Vagina (tissue), 2 donors: ENCODE measurements around the gene CDKN1A. TPM values are rescaled to one million over a fixed set of nuclear protein-coding genes. Genes with fewer than 3 reads are reported as not detected.
"Not testable (repeated sequence)": the region's sequence is repeated elsewhere in the genome, so short reads cannot be mapped to it uniquely, and the experiment has no call there.

Source experiments
- DNase-seq, 2 donors: peaks; one replicate each; pipeline ENCODE4 v3.0.0-alpha.2; 2017; ENCODE audit errors: extremely low spot score in 2 of 2
- H3K27ac ChIP-seq: fragments of 200-600 bp; sonication (generic); one replicate; pipeline ENCODE4 v1.5.1; 2019
- H3K27me3 ChIP-seq: fragments of 200-600 bp; sonication (generic); one replicate; pipeline ENCODE4 v1.5.1; 2019
- H3K36me3 ChIP-seq, 2 donors: fragments of 200-600 bp; sonication (generic); one replicate each; pipeline ENCODE4 v1.5.1; 2017 to 2019
- H3K4me1 ChIP-seq: fragments of 200-600 bp; sonication (generic); one replicate; pipeline ENCODE4 v1.5.1; 2019
- H3K4me3 ChIP-seq, 2 donors: fragments of 200-600 bp; sonication (generic); 1 replicate in 1 of 2; 2 replicates in 1 of 2; pipeline ENCODE4 v1.5.1; 2016 to 2019
- H3K9me3 ChIP-seq: fragments of 200-600 bp; sonication (generic); one replicate; pipeline ENCODE4 v1.5.1; 2019
- CTCF ChIP-seq, 3 experiments: fragments of 450-650 bp in 2 of 3; fragments of 200-600 bp in 1 of 3; sonication (generic) in 1 of 3; IDR thresholded peaks; one replicate each; pipeline ENCODE4 v1.5.1; 2017 to 2019; ENCODE audit warnings: antibody characterized with exemption in 3 of 3, mild to moderate bottlenecking in 2 of 3, moderate library complexity in 2 of 3
- POLR2A ChIP-seq, 2 donors: fragments of 450-650 bp; IDR thresholded peaks; one replicate each; pipeline ENCODE4 v1.6.1; 2017; ENCODE audit warnings: antibody characterized with exemption in 2 of 2, mild to moderate bottlenecking in 2 of 2, moderate library complexity in 2 of 2
- POLR2AphosphoS5 ChIP-seq, 2 donors: sonication (generic); formaldehyde crosslinking; IDR thresholded peaks; one replicate each; pipeline ENCODE4 v1.9.0; 2017; ENCODE audit warnings: antibody characterized with exemption in 2 of 2, mild to moderate bottlenecking in 2 of 2, low read depth in 1 of 2; ENCODE audit not compliant: insufficient read depth in 1 of 2
- intact Hi-C: fragments of 100-400 bp; cut with DNase I; formaldehyde crosslinking; loops from one replicate; pipeline ENCODE4 v1.15.1; 2023
- total RNA-seq: library from RNA; depleted of rRNA; stranded (reverse); fragments of >200 nt; gene quantifications from one replicate; pipeline ENCODE4 v1.2.3, GENCODE V29; 2016

Gene CDKN1A
- total RNA-seq, 1 donor from 2014 or later: 169 TPM

- Histone ChIP-seq H3K36me3 (no peaks in the 10 kb centered on the region), H3K4me3 (no peak overlapping the region), H3K27ac (no peak overlapping the region), H3K27me3 (no peaks in the 10 kb centered on the region), H3K9me3 (no peaks in the 10 kb centered on the region), H3K4me1 (no peaks in the 10 kb centered on the region)
- intact Hi-C loops: no loop called here
- no peak for TF ChIP-seq POLR2AphosphoS5 (IDR thresholded peaks at IDR 0.05; ENCODE audit: insufficient read depth in 1 of 2, low read depth in 1 of 2)
- TF ChIP-seq POLR2A (IDR thresholded peaks at IDR 0.05): no peak
- TF ChIP-seq CTCF (IDR thresholded peaks at IDR 0.05): no peak
- DNase-seq: no peak
These were observed 43.9 kb downstream of the CDKN1A start for GRCh38 chr6:36722365-36722764.

GRCh38 chr6:36722879-36723278 is 44.4 kb downstream of the CDKN1A start:
- H3K4me3 ChIP-seq: no peak overlapping the region
- H3K27ac ChIP-seq: no peak overlapping the region
- no peaks in the 10 kb centered on the region for H3K4me1 ChIP-seq
- TF ChIP-seq POLR2A (IDR thresholded peaks at IDR 0.05) (no peak), CTCF (IDR thresholded peaks at IDR 0.05) (no peak), POLR2AphosphoS5 (IDR thresholded peaks at IDR 0.05; ENCODE audit: insufficient read depth in 1 of 2, low read depth in 1 of 2) (no peak)
- no peak for DNase-seq
- intact Hi-C loops: no loop called here
- H3K27me3 ChIP-seq: no peaks in the 10 kb centered on the region
- no peaks in the 10 kb centered on the region for H3K36me3 ChIP-seq
- H3K9me3 ChIP-seq: no peaks in the 10 kb centered on the region

GRCh38 chr6:36723992-36724391 is 45.5 kb downstream of the CDKN1A start:
- H3K27ac ChIP-seq, intact Hi-C loops, H3K36me3 ChIP-seq, H3K27me3 ChIP-seq, H3K4me3 ChIP-seq, H3K9me3 ChIP-seq, H3K4me1 ChIP-seq, DNase-seq: not testable (repeated sequence)

- H3K4me3 ChIP-seq: no peak overlapping the region
- no peak overlapping the region for H3K27ac ChIP-seq
- TF ChIP-seq POLR2A (IDR thresholded peaks at IDR 0.05): no peak
- TF ChIP-seq CTCF (IDR thresholded peaks at IDR 0.05): peak in 2 of 3 experiments; percentile 35 to 44
- TF ChIP-seq POLR2AphosphoS5 (IDR thresholded peaks at IDR 0.05; ENCODE audit: insufficient read depth in 1 of 2, low read depth in 1 of 2): no peak
- no peaks in the 10 kb centered on the region for H3K36me3 ChIP-seq
- DNase-seq: no peak
- intact Hi-C loops: no loop called here
- H3K27me3 ChIP-seq: no peaks in the 10 kb centered on the region
- H3K9me3 ChIP-seq: no peaks in the 10 kb centered on the region
- no peaks in the 10 kb centered on the region for H3K4me1 ChIP-seq
These were observed 46.2 kb downstream of the CDKN1A start for GRCh38 chr6:36724514-36725390.

- intact Hi-C loops: no loop called here
- no peaks in the 10 kb centered on the region for H3K4me1 ChIP-seq
- no peak overlapping the region for H3K27ac ChIP-seq
- no peak for DNase-seq
- H3K4me3 ChIP-seq: no peak overlapping the region
- no peaks in the 10 kb centered on the region for H3K27me3 ChIP-seq
- no peaks in the 10 kb centered on the region for H3K36me3 ChIP-seq
- no peaks in the 10 kb centered on the region for H3K9me3 ChIP-seq
- TF ChIP-seq CTCF (IDR thresholded peaks at IDR 0.05) (no peak), POLR2A (IDR thresholded peaks at IDR 0.05) (no peak), POLR2AphosphoS5 (IDR thresholded peaks at IDR 0.05; ENCODE audit: insufficient read depth in 1 of 2, low read depth in 1 of 2) (no peak)
These were observed 47.1 kb downstream of the CDKN1A start for GRCh38 chr6:36725581-36725980.
